ENCODE measurements around the gene HNRNPCL2. TPM values are rescaled to one million over a fixed set of nuclear protein-coding genes. Genes with fewer than 3 reads are reported as not detected.
"Not testable (repeated sequence)": the region's sequence is repeated elsewhere in the genome, so short reads cannot be mapped to it uniquely, and the experiment has no call there.

The HNRNPCL2 gene
- total RNA-seq (2014; rRNA removed; shearing (Covaris generic)) (not detected in 2 replicates), total RNA-seq (2022) (not detected in 2 replicates), Bru-seq, nascent RNA (not detected), BruChase-seq, experiment 1, labeled RNA remaining after a 6-hour chase (percentile 16 among the genes with signal in this experiment), BruChase-seq, experiment 2, labeled RNA remaining after a 2-hour chase (percentile 17 among the genes with signal in this experiment)
- long read RNA-seq = 0 reads

- H3K4me2 ChIP-seq (ENCODE audit: low read length); H3K9me3 ChIP-seq (ENCODE audit: low read length); H3K36me3 ChIP-seq (ENCODE audit: insufficient read depth, low read length); intact Hi-C loops (cut with micrococcal nuclease; ENCODE audit: unreplicated experiment); H3K79me2 ChIP-seq (ENCODE audit: insufficient read depth, low read depth, low read length); DNase-seq (ENCODE audit: low spot score); H2AFZ ChIP-seq (ENCODE audit: low read length); H4K20me1 ChIP-seq (ENCODE audit: insufficient read depth, low read length); H3K27ac ChIP-seq (ENCODE audit: low read depth, low read length, poor library complexity, severe bottlenecking); H3K4me1 ChIP-seq (ENCODE audit: insufficient read depth, low read length, poor library complexity, severe bottlenecking); H3K4me3 ChIP-seq (ENCODE audit: low read depth, low read length, poor library complexity, severe bottlenecking); BruUV-seq (replicated peaks); CTCF ChIA-PET (ENCODE audit: unreplicated experiment); H3K9me2 ChIP-seq (ENCODE audit: insufficient read depth, low read length); POLR2A ChIA-PET: not testable (repeated sequence)
Measured at GRCh38 chr1:13116754-13117153, at the start of gene HNRNPCL2. TSS of gene HNRNPCL2 (minus strand) at chr1:13116854. CDS start at chr1:13116400, 454 bp downstream.

DNA sequence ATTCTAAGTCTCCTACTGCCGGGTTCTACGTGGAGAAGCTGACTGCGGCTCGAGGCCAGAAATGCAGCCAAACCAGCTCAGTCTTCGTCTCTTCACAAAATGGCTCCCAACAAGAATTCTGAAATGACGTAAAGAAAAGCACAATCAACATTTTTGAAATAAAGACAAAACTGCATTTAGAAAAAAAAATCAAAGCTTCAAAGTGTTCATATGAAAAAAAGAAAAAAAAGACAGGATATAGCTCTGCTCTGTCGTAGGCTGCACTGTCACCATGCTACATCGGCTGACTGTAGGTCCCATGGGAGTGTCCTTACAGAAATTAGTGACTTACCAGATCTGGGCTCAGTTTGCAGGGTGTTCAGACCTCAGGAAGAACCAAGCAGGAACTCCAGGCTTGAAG lies 48.9 kb upstream of the HNRNPCL2 start, which contains the start of gene HNRNPCL4:
Gene HNRNPCL4 (minus strand): TSS at position 101 of the 400 bp plus-strand sequence. CDS start 164 bp downstream, outside the sequence.
- H3K4me3 ChIP-seq (ENCODE audit: low read depth, low read length, poor library complexity, severe bottlenecking); H3K27ac ChIP-seq (ENCODE audit: low read depth, low read length, poor library complexity, severe bottlenecking); H3K79me2 ChIP-seq (ENCODE audit: insufficient read depth, low read depth, low read length); CTCF ChIA-PET (ENCODE audit: unreplicated experiment); POLR2A ChIA-PET; intact Hi-C loops (cut with micrococcal nuclease; ENCODE audit: unreplicated experiment); H3K4me2 ChIP-seq (ENCODE audit: low read length); DNase-seq (ENCODE audit: low spot score); BruUV-seq (replicated peaks); H4K20me1 ChIP-seq (ENCODE audit: insufficient read depth, low read length); H3K9me3 ChIP-seq (ENCODE audit: low read length); H2AFZ ChIP-seq (ENCODE audit: low read length); H3K36me3 ChIP-seq (ENCODE audit: insufficient read depth, low read length); H3K4me1 ChIP-seq (ENCODE audit: insufficient read depth, low read length, poor library complexity, severe bottlenecking); H3K9me2 ChIP-seq (ENCODE audit: insufficient read depth, low read length): not testable (repeated sequence)

DNA sequence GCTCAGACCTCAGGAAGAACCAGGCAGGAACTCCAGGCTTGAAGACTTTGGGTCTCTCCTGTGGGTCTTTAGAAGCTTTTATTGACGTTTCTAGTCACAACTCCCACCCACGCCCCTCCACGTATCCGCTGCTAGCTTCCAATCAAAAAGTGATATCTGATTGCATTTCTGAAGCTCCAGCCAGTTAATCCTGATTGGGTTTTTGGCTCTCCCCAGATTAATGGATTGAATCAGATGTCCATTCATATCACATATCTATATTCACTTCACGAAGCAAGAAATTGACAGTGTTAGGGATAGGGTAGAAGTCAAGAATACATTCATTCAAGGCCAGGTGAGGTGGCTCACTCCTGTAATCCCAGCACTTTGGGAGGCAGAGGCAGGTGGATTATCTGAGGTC lies 39.3 kb upstream of the HNRNPCL2 start, which contains the start of gene PRAMEF26:
Gene PRAMEF26 (minus strand): TSS at position 101 of the 400 bp plus-strand sequence. CDS start 2,914 bp downstream, outside the sequence.
- H3K36me3 ChIP-seq (ENCODE audit: insufficient read depth, low read length); CTCF ChIA-PET (ENCODE audit: unreplicated experiment); H3K27ac ChIP-seq (ENCODE audit: low read depth, low read length, poor library complexity, severe bottlenecking); H3K4me3 ChIP-seq (ENCODE audit: low read depth, low read length, poor library complexity, severe bottlenecking); intact Hi-C loops (cut with micrococcal nuclease; ENCODE audit: unreplicated experiment); BruUV-seq (replicated peaks); H3K9me2 ChIP-seq (ENCODE audit: insufficient read depth, low read length); H4K20me1 ChIP-seq (ENCODE audit: insufficient read depth, low read length); POLR2A ChIA-PET; H3K4me1 ChIP-seq (ENCODE audit: insufficient read depth, low read length, poor library complexity, severe bottlenecking); DNase-seq (ENCODE audit: low spot score); H3K9me3 ChIP-seq (ENCODE audit: low read length); H3K4me2 ChIP-seq (ENCODE audit: low read length); H3K79me2 ChIP-seq (ENCODE audit: insufficient read depth, low read depth, low read length); H2AFZ ChIP-seq (ENCODE audit: low read length): not testable (repeated sequence)

DNA sequence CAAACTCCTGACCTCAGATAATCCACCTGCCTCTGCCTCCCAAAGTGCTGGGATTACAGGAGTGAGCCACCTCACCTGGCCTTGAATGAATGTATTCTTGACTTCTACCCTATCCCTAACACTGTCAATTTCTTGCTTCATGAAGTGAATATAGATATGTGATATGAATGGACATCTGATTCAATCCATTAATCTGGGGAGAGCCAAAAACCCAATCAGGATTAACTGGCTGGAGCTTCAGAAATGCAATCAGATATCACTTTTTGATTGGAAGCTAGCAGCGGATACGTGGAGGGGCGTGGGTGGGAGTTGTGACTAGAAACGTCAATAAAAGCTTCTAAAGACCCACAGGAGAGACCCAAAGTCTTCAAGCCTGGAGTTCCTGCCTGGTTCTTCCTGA lies 46.2 kb downstream of the HNRNPCL2 start, which contains the start of gene PRAMEF25:
Gene PRAMEF25 (plus strand): TSS at position 301 of the 400 bp plus-strand sequence. CDS start 2,920 bp downstream, outside the sequence.
- H3K9me3 ChIP-seq (ENCODE audit: low read length); H3K4me2 ChIP-seq (ENCODE audit: low read length); DNase-seq (ENCODE audit: low spot score); POLR2A ChIA-PET; H2AFZ ChIP-seq (ENCODE audit: low read length); H3K27ac ChIP-seq (ENCODE audit: low read depth, low read length, poor library complexity, severe bottlenecking); CTCF ChIA-PET (ENCODE audit: unreplicated experiment); H3K36me3 ChIP-seq (ENCODE audit: insufficient read depth, low read length); H3K4me3 ChIP-seq (ENCODE audit: low read depth, low read length, poor library complexity, severe bottlenecking); H4K20me1 ChIP-seq (ENCODE audit: insufficient read depth, low read length); H3K9me2 ChIP-seq (ENCODE audit: insufficient read depth, low read length); H3K79me2 ChIP-seq (ENCODE audit: insufficient read depth, low read depth, low read length); intact Hi-C loops (cut with micrococcal nuclease; ENCODE audit: unreplicated experiment); BruUV-seq (replicated peaks); H3K4me1 ChIP-seq (ENCODE audit: insufficient read depth, low read length, poor library complexity, severe bottlenecking): not testable (repeated sequence)

Other genes starting within 250 kb of the HNRNPCL2 start
- not detected in 2 replicates for gene PRAMEF4, start 230.7 kb downstream of the HNRNPCL2 start, total RNA-seq (2014; rRNA removed; shearing (Covaris generic))
- not detected in 2 replicates for gene PRAMEF4, start 230.7 kb downstream of the HNRNPCL2 start, total RNA-seq (2022)
- gene PRAMEF10, start 218.6 kb downstream of the HNRNPCL2 start, total RNA-seq (2014; rRNA removed; shearing (Covaris generic)) = not detected in 2 replicates
- not detected in 2 replicates for gene PRAMEF10, start 218.6 kb downstream of the HNRNPCL2 start, total RNA-seq (2022)
- not detected in 2 replicates for gene PRAMEF7, start 200.2 kb downstream of the HNRNPCL2 start, total RNA-seq (2014; rRNA removed; shearing (Covaris generic))
- gene PRAMEF7, start 200.2 kb downstream of the HNRNPCL2 start, total RNA-seq (2022) = not detected in 2 replicates
- not detected in 2 replicates for gene PRAMEF6, start 169.3 kb downstream of the HNRNPCL2 start, total RNA-seq (2014; rRNA removed; shearing (Covaris generic))
- gene PRAMEF6, start 169.3 kb downstream of the HNRNPCL2 start, total RNA-seq (2022) = not detected in 2 replicates
- gene PRAMEF27, start 60.3 kb downstream of the HNRNPCL2 start, total RNA-seq (2014; rRNA removed; shearing (Covaris generic)) = not detected in 2 replicates
- gene PRAMEF27, start 60.3 kb downstream of the HNRNPCL2 start, total RNA-seq (2022) = not detected in 2 replicates
- gene HNRNPCL3, start 56.1 kb downstream of the HNRNPCL2 start, total RNA-seq (2014; rRNA removed; shearing (Covaris generic)) = not detected in 2 replicates
- not detected in 2 replicates for gene HNRNPCL3, start 56.1 kb downstream of the HNRNPCL2 start, total RNA-seq (2022)
- not detected in 2 replicates for gene PRAMEF25, start 46.1 kb downstream of the HNRNPCL2 start, total RNA-seq (2014; rRNA removed; shearing (Covaris generic))
- gene PRAMEF25, start 46.1 kb downstream of the HNRNPCL2 start, total RNA-seq (2022) = not detected in 2 replicates
- not detected in 2 replicates for gene PRAMEF26, start 39.2 kb upstream of the HNRNPCL2 start, total RNA-seq (2014; rRNA removed; shearing (Covaris generic))
- gene PRAMEF26, start 39.2 kb upstream of the HNRNPCL2 start, total RNA-seq (2022) = not detected in 2 replicates
- not detected in 2 replicates for gene HNRNPCL4, start 48.8 kb upstream of the HNRNPCL2 start, total RNA-seq (2014; rRNA removed; shearing (Covaris generic))
- not detected in 2 replicates for gene HNRNPCL4, start 48.8 kb upstream of the HNRNPCL2 start, total RNA-seq (2022)
- not detected in 2 replicates for gene PRAMEF9, start 55.0 kb upstream of the HNRNPCL2 start, total RNA-seq (2014; rRNA removed; shearing (Covaris generic))
- gene PRAMEF9, start 55.0 kb upstream of the HNRNPCL2 start, total RNA-seq (2022) = not detected in 2 replicates
- gene PRAMEF13, start 84.6 kb upstream of the HNRNPCL2 start, total RNA-seq (2014; rRNA removed; shearing (Covaris generic)) = not detected in 2 replicates
- gene PRAMEF13, start 84.6 kb upstream of the HNRNPCL2 start, total RNA-seq (2022) = not detected in 2 replicates
- gene PRAMEF18, start 109.3 kb upstream of the HNRNPCL2 start, total RNA-seq (2014; rRNA removed; shearing (Covaris generic)) = not detected in 2 replicates
- not detected in 2 replicates for gene PRAMEF18, start 109.3 kb upstream of the HNRNPCL2 start, total RNA-seq (2022)
- not detected in 2 replicates for gene PRAMEF5, start 137.3 kb upstream of the HNRNPCL2 start, total RNA-seq (2014; rRNA removed; shearing (Covaris generic))
- gene PRAMEF5, start 137.3 kb upstream of the HNRNPCL2 start, total RNA-seq (2022) = not detected in 2 replicates
- not detected in 2 replicates for gene PRAMEF8, start 168.3 kb upstream of the HNRNPCL2 start, total RNA-seq (2014; rRNA removed; shearing (Covaris generic))
- gene PRAMEF8, start 168.3 kb upstream of the HNRNPCL2 start, total RNA-seq (2022) = not detected in 2 replicates
- gene PRAMEF33, start 186.7 kb upstream of the HNRNPCL2 start, total RNA-seq (2014; rRNA removed; shearing (Covaris generic)) = not detected in 2 replicates
- gene PRAMEF33, start 186.7 kb upstream of the HNRNPCL2 start, total RNA-seq (2022) = not detected in 2 replicates
- gene PRAMEF15, start 198.7 kb upstream of the HNRNPCL2 start, total RNA-seq (2014; rRNA removed; shearing (Covaris generic)) = not detected in 2 replicates
- not detected in 2 replicates for gene PRAMEF15, start 198.7 kb upstream of the HNRNPCL2 start, total RNA-seq (2022)
- gene PRAMEF14, start 230.3 kb upstream of the HNRNPCL2 start, total RNA-seq (2014; rRNA removed; shearing (Covaris generic)) = not detected in 2 replicates
- gene PRAMEF14, start 230.3 kb upstream of the HNRNPCL2 start, total RNA-seq (2022) = not detected in 2 replicates

Measured in OCI-LY7 (cell line).